Measurements from ENCODE around the gene HERPUD1. TPM values are rescaled to one million over a fixed set of nuclear protein-coding genes. Genes with fewer than 3 reads are reported as not detected.

Gene HERPUD1
- total and polyA plus RNA-seq, 2 of the 13 experiments (the other 11 are each of a cell fraction or from before 2014, with no cell fraction given) = 96.2 to 323 TPM

DNA sequence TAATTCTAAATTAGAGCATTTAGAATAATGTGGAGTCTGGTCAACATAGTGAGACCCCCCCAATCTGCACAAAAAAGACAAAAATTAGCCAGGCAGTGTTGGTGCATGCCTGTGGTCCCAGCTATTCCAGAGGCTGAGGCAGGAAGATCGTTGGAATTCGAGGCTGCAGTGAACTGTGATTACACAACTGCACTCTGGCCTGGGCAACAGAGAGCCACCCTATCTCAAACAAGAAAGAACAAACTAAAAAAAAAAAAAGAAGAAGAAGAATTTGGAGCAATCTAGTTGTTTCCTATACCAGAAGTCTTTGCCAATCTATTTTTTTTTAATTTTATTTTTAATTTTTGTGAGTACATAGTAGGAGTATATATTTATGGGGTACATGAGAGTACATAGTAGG, 35.8 kb downstream of the HERPUD1 start (continued):
- TF ChIP-seq, protein P1, sequence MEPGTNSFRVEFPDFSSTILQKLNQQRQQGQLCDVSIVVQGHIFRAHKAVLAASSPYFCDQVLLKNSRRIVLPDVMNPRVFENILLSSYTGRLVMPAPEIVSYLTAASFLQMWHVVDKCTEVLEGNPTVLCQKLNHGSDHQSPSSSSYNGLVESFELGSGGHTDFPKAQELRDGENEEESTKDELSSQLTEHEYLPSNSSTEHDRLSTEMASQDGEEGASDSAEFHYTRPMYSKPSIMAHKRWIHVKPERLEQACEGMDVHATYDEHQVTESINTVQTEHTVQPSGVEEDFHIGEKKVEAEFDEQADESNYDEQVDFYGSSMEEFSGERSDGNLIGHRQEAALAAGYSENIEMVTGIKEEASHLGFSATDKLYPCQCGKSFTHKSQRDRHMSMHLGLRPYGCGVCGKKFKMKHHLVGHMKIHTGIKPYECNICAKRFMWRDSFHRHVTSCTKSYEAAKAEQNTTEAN (CRISPR knock-in tag; conservative IDR thresholded peaks at IDR 0.05) = 0 out of 2 replicates have a peak, but pooled peaks have one; percentile 33
- TF ChIP-seq, protein P2, sequence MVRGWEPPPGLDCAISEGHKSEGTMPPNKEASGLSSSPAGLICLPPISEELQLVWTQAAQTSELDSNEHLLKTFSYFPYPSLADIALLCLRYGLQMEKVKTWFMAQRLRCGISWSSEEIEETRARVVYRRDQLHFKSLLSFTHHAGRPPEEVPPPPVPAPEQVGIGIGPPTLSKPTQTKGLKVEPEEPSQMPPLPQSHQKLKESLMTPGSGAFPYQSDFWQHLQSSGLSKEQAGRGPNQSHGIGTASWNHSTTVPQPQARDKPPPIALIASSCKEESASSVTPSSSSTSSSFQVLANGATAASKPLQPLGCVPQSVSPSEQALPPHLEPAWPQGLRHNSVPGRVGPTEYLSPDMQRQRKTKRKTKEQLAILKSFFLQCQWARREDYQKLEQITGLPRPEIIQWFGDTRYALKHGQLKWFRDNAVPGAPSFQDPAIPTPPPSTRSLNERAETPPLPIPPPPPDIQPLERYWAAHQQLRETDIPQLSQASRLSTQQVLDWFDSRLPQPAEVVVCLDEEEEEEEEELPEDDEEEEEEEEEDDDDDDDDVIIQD (CRISPR knock-in tag; IDR thresholded peaks at IDR 0.05; ENCODE audit: low read depth) = peak; percentile 67; the same call in 1 of the 2 replicates
- TF ChIP-seq ZNF510 (CRISPR knock-in tag; IDR thresholded peaks at IDR 0.05; ENCODE audit: low read depth) = no peak
- TF ChIP-seq TSC22D2 (CRISPR knock-in tag; IDR thresholded peaks at IDR 0.05; ENCODE audit: borderline replicate concordance) = no peak
- TF ChIP-seq ZNF3 (CRISPR knock-in tag; IDR thresholded peaks at IDR 0.05) = peak; percentile 72; the same call in 1 of the 2 replicates
- TF ChIP-seq ZNF350 (CRISPR knock-in tag; IDR thresholded peaks at IDR 0.05; ENCODE audit: borderline replicate concordance, low read depth) = peak; percentile 54; the same call in 1 of the 2 replicates
- no peak for TF ChIP-seq REL (CRISPR knock-in tag; conservative IDR thresholded peaks at IDR 0.05)
- TF ChIP-seq ELF4 (CRISPR knock-in tag; IDR thresholded peaks at IDR 0.05; ENCODE audit: borderline replicate concordance) = no peak
- peak; percentile 65; the same call in 1 of the 2 replicates for TF ChIP-seq MIXL1 (CRISPR knock-in tag; IDR thresholded peaks at IDR 0.05)
- no peak for TF ChIP-seq ZNF333 (CRISPR knock-in tag; IDR thresholded peaks at IDR 0.05; ENCODE audit: borderline replicate concordance)
- no peak for TF ChIP-seq SNAI1 (CRISPR knock-in tag; IDR thresholded peaks at IDR 0.05; ENCODE audit: borderline replicate concordance)
- TF ChIP-seq RORA (CRISPR knock-in tag; IDR thresholded peaks at IDR 0.05) = no peak
- TF ChIP-seq ZNF652 (CRISPR knock-in tag; IDR thresholded peaks at IDR 0.05; ENCODE audit: borderline replicate concordance, low read depth) = no peak
- TF ChIP-seq FLYWCH1 (CRISPR knock-in tag; IDR thresholded peaks at IDR 0.05) = no peak
- TF ChIP-seq SAP130 (CRISPR knock-in tag; IDR thresholded peaks at IDR 0.05; ENCODE audit: low read depth) = peak; percentile 69
- no peak for TF ChIP-seq ZNF570 (CRISPR knock-in tag; IDR thresholded peaks at IDR 0.05; ENCODE audit: borderline replicate concordance)
- no peak for TF ChIP-seq RBM22 (optimal IDR thresholded peaks at IDR 0.05; ENCODE audit: low read length)
- TF ChIP-seq ZC3H4 (CRISPR knock-in tag; IDR thresholded peaks at IDR 0.05; ENCODE audit: borderline replicate concordance) = no peak
- TF ChIP-seq, protein P3, sequence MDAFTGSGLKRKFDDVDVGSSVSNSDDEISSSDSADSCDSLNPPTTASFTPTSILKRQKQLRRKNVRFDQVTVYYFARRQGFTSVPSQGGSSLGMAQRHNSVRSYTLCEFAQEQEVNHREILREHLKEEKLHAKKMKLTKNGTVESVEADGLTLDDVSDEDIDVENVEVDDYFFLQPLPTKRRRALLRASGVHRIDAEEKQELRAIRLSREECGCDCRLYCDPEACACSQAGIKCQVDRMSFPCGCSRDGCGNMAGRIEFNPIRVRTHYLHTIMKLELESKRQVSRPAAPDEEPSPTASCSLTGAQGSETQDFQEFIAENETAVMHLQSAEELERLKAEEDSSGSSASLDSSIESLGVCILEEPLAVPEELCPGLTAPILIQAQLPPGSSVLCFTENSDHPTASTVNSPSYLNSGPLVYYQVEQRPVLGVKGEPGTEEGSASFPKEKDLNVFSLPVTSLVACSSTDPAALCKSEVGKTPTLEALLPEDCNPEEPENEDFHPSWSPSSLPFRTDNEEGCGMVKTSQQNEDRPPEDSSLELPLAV (CRISPR knock-in tag; conservative IDR thresholded peaks at IDR 0.05; ENCODE audit: low read depth) = no peak
- TF ChIP-seq SMARCE1 (IDR thresholded peaks at IDR 0.05; ENCODE audit: borderline replicate concordance) = no peak
- peak; percentile 44; the same call in 1 of the 2 replicates for TF ChIP-seq MYC (CRISPR knock-in tag; IDR thresholded peaks at IDR 0.05; ENCODE audit: borderline replicate concordance)
- TF ChIP-seq, protein P4, sequence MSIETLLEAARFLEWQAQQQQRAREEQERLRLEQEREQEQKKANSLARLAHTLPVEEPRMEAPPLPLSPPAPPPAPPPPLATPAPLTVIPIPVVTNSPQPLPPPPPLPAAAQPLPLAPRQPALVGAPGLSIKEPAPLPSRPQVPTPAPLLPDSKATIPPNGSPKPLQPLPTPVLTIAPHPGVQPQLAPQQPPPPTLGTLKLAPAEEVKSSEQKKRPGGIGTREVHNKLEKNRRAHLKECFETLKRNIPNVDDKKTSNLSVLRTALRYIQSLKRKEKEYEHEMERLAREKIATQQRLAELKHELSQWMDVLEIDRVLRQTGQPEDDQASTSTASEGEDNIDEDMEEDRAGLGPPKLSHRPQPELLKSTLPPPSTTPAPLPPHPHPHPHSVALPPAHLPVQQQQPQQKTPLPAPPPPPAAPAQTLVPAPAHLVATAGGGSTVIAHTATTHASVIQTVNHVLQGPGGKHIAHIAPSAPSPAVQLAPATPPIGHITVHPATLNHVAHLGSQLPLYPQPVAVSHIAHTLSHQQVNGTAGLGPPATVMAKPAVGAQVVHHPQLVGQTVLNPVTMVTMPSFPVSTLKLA (IDR thresholded peaks at IDR 0.05) = no peak
- no peak for TF ChIP-seq PITX1 (CRISPR knock-in tag; IDR thresholded peaks at IDR 0.05)
- TF ChIP-seq ZNF432 (CRISPR knock-in tag; IDR thresholded peaks at IDR 0.05; ENCODE audit: borderline replicate concordance) = no peak
- no peak for TF ChIP-seq RBFOX2 (IDR thresholded peaks at IDR 0.05; ENCODE audit: low read depth, low read length)
